Measurements from ENCODE around the gene HSD17B7. TPM values are rescaled to one million over a fixed set of nuclear protein-coding genes. Genes with fewer than 3 reads are reported as not detected.
A peak's percentile ranks its signal among the peaks of the same experiment; 100 is the strongest.
"Not testable (repeated sequence)": the region's sequence is repeated elsewhere in the genome, so short reads cannot be mapped to it uniquely, and the experiment has no call there.

Gene HSD17B7
- total RNA-seq, 3 donors from 2014 or later (not counting 1 experiment from before 2014, with no cell fraction given): 21.0 to 26.0 (median 23.5) TPM

DNA sequence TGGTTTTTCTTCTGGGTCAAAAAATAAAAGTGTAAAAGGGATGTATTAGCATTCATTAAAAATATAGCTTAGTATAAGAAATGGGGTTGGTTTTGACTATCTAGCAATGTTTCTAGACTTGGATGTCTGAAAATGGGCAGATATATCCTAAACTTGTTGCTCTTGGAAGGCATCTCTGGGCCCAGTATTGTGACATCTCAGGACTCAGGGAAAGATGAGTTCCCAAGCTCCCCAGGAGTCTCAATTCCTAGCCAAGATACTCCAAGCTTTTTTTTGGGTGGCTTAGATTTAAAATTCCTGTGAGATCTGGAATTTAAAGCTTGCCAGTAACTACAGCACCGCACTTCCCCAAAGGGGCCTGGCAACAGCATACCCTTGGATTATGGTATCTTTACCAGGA, 11.5 kb upstream of the HSD17B7 start:
- Histone ChIP-seq H3K27me3 (ENCODE audit: control insufficient read depth, insufficient read depth, low read length) (no peaks in the 10 kb centered on the region), H3K9me3 (ENCODE audit: control insufficient read depth, insufficient read depth, low read length) (no peaks in the 10 kb centered on the region), H3K4me1 (ENCODE audit: control insufficient read depth, insufficient read depth, low read length) (no peaks in the 10 kb centered on the region), H3K4me3 (ENCODE audit: low read length) (no peak overlapping the region), H3K27ac (ENCODE audit: low read length) (no peak overlapping the region), H3K36me3 (ENCODE audit: control insufficient read depth, insufficient read depth, low read length) (no peaks in the 10 kb centered on the region)
- no peaks in the 10 kb centered on the region for H3K36me3 Mint-ChIP-seq
- intact Hi-C loops (cut with micrococcal nuclease): no loop called here
- 100% methylated on average over 1 of the region's 1 CpG for WGBS (ENCODE audit: insufficient coverage)
- peaks cover 20 to 27% of the 10 kb centered on the region in 2 donors for H3K27me3 Mint-ChIP-seq (ENCODE audit: low read depth in 2 of 2)
- no peaks in the 10 kb centered on the region for H3K4me1 Mint-ChIP-seq
- no peak for DNase-seq
- no peak for ATAC-seq
- no peak overlapping the region for H3K27ac Mint-ChIP-seq
- no peak overlapping the region for H3K4me3 Mint-ChIP-seq
- no peaks in the 10 kb centered on the region for H3K9me3 Mint-ChIP-seq
- TF ChIP-seq CTCF (IDR thresholded peaks at IDR 0.05): no peak

- Mint-ChIP-seq H3K36me3 (no peaks in the 10 kb centered on the region), H3K4me1 (no peaks in the 10 kb centered on the region), H3K9me3 (no peaks in the 10 kb centered on the region), H3K4me3 (no peak overlapping the region), H3K27ac (no peak overlapping the region), H3K27me3 (ENCODE audit: low read depth in 2 of 2) (peaks cover 18 to 20% of the 10 kb centered on the region in 2 donors)
- Histone ChIP-seq H3K4me3 (ENCODE audit: low read length) (no peak overlapping the region), H3K4me1 (ENCODE audit: control insufficient read depth, insufficient read depth, low read length) (no peaks in the 10 kb centered on the region), H3K36me3 (ENCODE audit: control insufficient read depth, insufficient read depth, low read length) (no peaks in the 10 kb centered on the region), H3K27ac (ENCODE audit: low read length) (no peak overlapping the region), H3K9me3 (ENCODE audit: control insufficient read depth, insufficient read depth, low read length) (no peaks in the 10 kb centered on the region), H3K27me3 (ENCODE audit: control insufficient read depth, insufficient read depth, low read length) (no peaks in the 10 kb centered on the region)
- TF ChIP-seq CTCF (IDR thresholded peaks at IDR 0.05): no peak
- no peak for DNase-seq
- no peak for ATAC-seq
- intact Hi-C loops (cut with micrococcal nuclease): no loop called here
Measured at GRCh38 chr1:162782671-162783070, 7.8 kb upstream of the HSD17B7 start.

GRCh38 chr1:162784926-162785325, 5.6 kb upstream of the HSD17B7 start:
- H3K9me3 ChIP-seq (ENCODE audit: control insufficient read depth, insufficient read depth, low read length); H3K9me3 Mint-ChIP-seq; H3K4me1 Mint-ChIP-seq; H3K4me3 Mint-ChIP-seq; H3K27ac Mint-ChIP-seq; intact Hi-C loops (cut with micrococcal nuclease); H3K27ac ChIP-seq (ENCODE audit: low read length); H3K36me3 Mint-ChIP-seq; ATAC-seq; H3K4me3 ChIP-seq (ENCODE audit: low read length); H3K36me3 ChIP-seq (ENCODE audit: control insufficient read depth, insufficient read depth, low read length); H3K4me1 ChIP-seq (ENCODE audit: control insufficient read depth, insufficient read depth, low read length); DNase-seq; H3K27me3 ChIP-seq (ENCODE audit: control insufficient read depth, insufficient read depth, low read length): not testable (repeated sequence)
- WGBS (ENCODE audit: insufficient coverage): no CpG with 5 or more reads among the region's 1 CpG
- peaks cover 18 to 20% of the 10 kb centered on the region in 2 donors for H3K27me3 Mint-ChIP-seq (ENCODE audit: low read depth in 2 of 2)

GRCh38 chr1:162788783-162789182, 1.7 kb upstream of the HSD17B7 start:
- intact Hi-C loops (cut with micrococcal nuclease); H3K36me3 ChIP-seq (ENCODE audit: control insufficient read depth, insufficient read depth, low read length); H3K4me1 Mint-ChIP-seq; H3K36me3 Mint-ChIP-seq; H3K27ac ChIP-seq (ENCODE audit: low read length); H3K9me3 Mint-ChIP-seq; ATAC-seq; H3K4me3 Mint-ChIP-seq; H3K27ac Mint-ChIP-seq; H3K4me3 ChIP-seq (ENCODE audit: low read length); H3K9me3 ChIP-seq (ENCODE audit: control insufficient read depth, insufficient read depth, low read length); H3K27me3 ChIP-seq (ENCODE audit: control insufficient read depth, insufficient read depth, low read length); DNase-seq; H3K4me1 ChIP-seq (ENCODE audit: control insufficient read depth, insufficient read depth, low read length); H3K27me3 Mint-ChIP-seq (ENCODE audit: low read depth in 2 of 2): not testable (repeated sequence)
- WGBS (ENCODE audit: insufficient coverage): no CpG with 5 or more reads among the region's 1 CpG

GRCh38 chr1:162790985-162791357, 469 bp downstream of the HSD17B7 start:
- intact Hi-C loops (cut with micrococcal nuclease); H3K36me3 ChIP-seq (ENCODE audit: control insufficient read depth, insufficient read depth, low read length); H3K4me1 ChIP-seq (ENCODE audit: control insufficient read depth, insufficient read depth, low read length); H3K27me3 ChIP-seq (ENCODE audit: control insufficient read depth, insufficient read depth, low read length); H3K9me3 Mint-ChIP-seq; H3K9me3 ChIP-seq (ENCODE audit: control insufficient read depth, insufficient read depth, low read length); H3K27me3 Mint-ChIP-seq (ENCODE audit: low read depth in 2 of 2); ATAC-seq; H3K36me3 Mint-ChIP-seq; H3K4me1 Mint-ChIP-seq: not testable (repeated sequence)
- H3K27ac ChIP-seq (ENCODE audit: low read length): peak overlapping the region; percentile 81
- Mint-ChIP-seq H3K27ac (peak overlapping the region; percentile 89), H3K4me3 (peak overlapping the region; percentile 89)
- 0% methylated on average over 4 of the region's 8 CpGs for WGBS (ENCODE audit: insufficient coverage)
- DNase-seq: peak in 1 of 2 donors; percentile 39
- H3K4me3 ChIP-seq (ENCODE audit: low read length): peak overlapping the region; percentile 61

- H3K4me1 Mint-ChIP-seq; DNase-seq; H3K4me3 ChIP-seq (ENCODE audit: low read length); intact Hi-C loops (cut with micrococcal nuclease); H3K27ac Mint-ChIP-seq; H3K27me3 ChIP-seq (ENCODE audit: control insufficient read depth, insufficient read depth, low read length); H3K36me3 Mint-ChIP-seq; H3K36me3 ChIP-seq (ENCODE audit: control insufficient read depth, insufficient read depth, low read length); H3K4me1 ChIP-seq (ENCODE audit: control insufficient read depth, insufficient read depth, low read length); H3K9me3 Mint-ChIP-seq; H3K9me3 ChIP-seq (ENCODE audit: control insufficient read depth, insufficient read depth, low read length); H3K27ac ChIP-seq (ENCODE audit: low read length); H3K27me3 Mint-ChIP-seq (ENCODE audit: low read depth in 2 of 2); ATAC-seq; H3K4me3 Mint-ChIP-seq: not testable (repeated sequence)
- WGBS (ENCODE audit: insufficient coverage): 89% methylated on average over 1 of the region's 1 CpG
Measured at GRCh38 chr1:162794284-162794683, 3.8 kb downstream of the HSD17B7 start.

- H3K9me3 Mint-ChIP-seq; H3K4me1 ChIP-seq (ENCODE audit: control insufficient read depth, insufficient read depth, low read length); H3K27ac ChIP-seq (ENCODE audit: low read length); DNase-seq; ATAC-seq; H3K4me3 ChIP-seq (ENCODE audit: low read length); H3K4me1 Mint-ChIP-seq; intact Hi-C loops (cut with micrococcal nuclease); H3K36me3 Mint-ChIP-seq; H3K27me3 Mint-ChIP-seq (ENCODE audit: low read depth in 2 of 2); H3K9me3 ChIP-seq (ENCODE audit: control insufficient read depth, insufficient read depth, low read length); H3K4me3 Mint-ChIP-seq; H3K27me3 ChIP-seq (ENCODE audit: control insufficient read depth, insufficient read depth, low read length): not testable (repeated sequence)
- WGBS (ENCODE audit: insufficient coverage): 80% methylated on average over 3 of the region's 4 CpGs
- H3K27ac Mint-ChIP-seq: peak overlapping the region in 1 of 2 donors; percentile 41
- H3K36me3 ChIP-seq (ENCODE audit: control insufficient read depth, insufficient read depth, low read length): peaks cover 22% of the 10 kb centered on the region
Measured at GRCh38 chr1:162796617-162797279, 6.2 kb downstream of the HSD17B7 start.
